Right lobe of liver (tissue), 6 donors: Measurements from ENCODE around the gene FMNL2. TPM values are rescaled to one million over a fixed set of nuclear protein-coding genes. Genes with fewer than 3 reads are reported as not detected.
"Not testable (repeated sequence)": the region's sequence is repeated elsewhere in the genome, so short reads cannot be mapped to it uniquely, and the experiment has no call there.

Experiments
- ATAC-seq, 4 donors: fragments of 200-7000 bp; cut with Tn5 transposase; one replicate each; pipeline ENCODE4 v1.9.1; 2020; ENCODE audit warnings: mild to moderate bottlenecking in 4 of 4, moderate library complexity in 4 of 4
- DNase-seq, 3 donors: peaks; one replicate each; pipeline ENCODE4 v3.0.0-alpha.2; 2020
- H3K27ac ChIP-seq, 3 donors: fragments of 200-600 bp; one replicate each; pipeline ENCODE4 v1.8.0; 2022
- H3K27me3 ChIP-seq, 2 donors: fragments of 200-600 bp; one replicate each; pipeline ENCODE4 v1.8.0; 2022
- H3K36me3 ChIP-seq, 4 donors: fragments of 200-600 bp; sonication (generic) in 1 of 4; one replicate each; pipeline versions ENCODE4 v1.5.1 to v1.8.0; 2017 to 2022; ENCODE audit warnings: control low read depth in 1 of 4
- H3K4me1 ChIP-seq, 4 donors: fragments of 200-600 bp; sonication (generic) in 1 of 4; one replicate each; pipeline versions ENCODE4 v1.5.1 to v1.8.0; 2017 to 2022; ENCODE audit warnings: control low read depth in 1 of 4
- H3K4me3 ChIP-seq, 3 donors: fragments of 200-600 bp; one replicate each; pipeline ENCODE4 v1.8.0; 2022
- H3K9me3 ChIP-seq, 4 donors: fragments of 200-600 bp; sonication (generic) in 1 of 4; one replicate each; pipeline versions ENCODE4 v1.5.1 to v1.8.0; 2017 to 2022; ENCODE audit warnings: control low read depth in 1 of 4
- CTCF ChIP-seq, 4 donors: fragments of 200-600 bp in 3 of 4; fragments of 450-650 bp in 1 of 4; IDR thresholded peaks; one replicate each; pipeline versions ENCODE4 v1.5.1 to v1.8.0; 2016 to 2022; ENCODE audit warnings: antibody characterized with exemption in 4 of 4, mild to moderate bottlenecking in 2 of 4
- POLR2A ChIP-seq: fragments of 450-650 bp; IDR thresholded peaks from one replicate; pipeline ENCODE4 v1.6.1; 2017; ENCODE audit warnings: antibody characterized with exemption, mild to moderate bottlenecking
- WGBS: methylation state at CpG from one replicate; pipeline ENCODE4 v1.1.6; 2018; ENCODE audit warnings: low coverage, low lambda C conversion rate; ENCODE audit not compliant: insufficient coverage; ENCODE audit errors: missing lambda C conversion rate; 5-methylcytosine and 5-hydroxymethylcytosine counted together
- intact Hi-C, 2 donors: fragments of 100-400 bp; cut with DNase I; formaldehyde crosslinking; loops; one replicate each; pipeline versions ENCODE4 v1.11.2 to v1.14.1; 2022
- total RNA-seq, 6 experiments: library from RNA; depleted of rRNA in 2 of 6; stranded (reverse); fragments of >200 nt in 2 of 6; fragmentation: NEBNext Ultra II Directional in 3 of 6; extraction: Animal tissue kit (Norgen Biotek cat#: 25700) in 3 of 6; gene quantifications; one replicate each; pipeline versions ENCODE4 v1.1.0 to v1.2.4, GENCODE V29; 2016 to 2023
- donor health status: DM: no; HTN: yes; CAD: no.
- donor health status: DM: no; HTN: no; CAD: no.
- donor health status: DM: no; HTN: no; CAD: no.
- donor health status: DM: no; HTN: yes; CAD: no.
- donor health status: DM: no; HTN: yes; CAD: no.

The FMNL2 gene
- total RNA-seq, 6 experiments from 2014 or later, result 3.5 to 12.1 (median 7.1) TPM

- Histone ChIP-seq H3K36me3 (no peaks in the 10 kb centered on the region), H3K27me3 (no peaks in the 10 kb centered on the region), H3K4me1 (no peaks in the 10 kb centered on the region), H3K4me3 (no peak overlapping the region), H3K27ac (no peak overlapping the region), H3K9me3 (no peaks in the 10 kb centered on the region)
- DNase-seq (no peak), ATAC-seq (no peak)
- TF ChIP-seq POLR2A (no peak), CTCF (IDR thresholded peaks at IDR 0.05) (no peak)
- WGBS, result 96% methylated on average over 1 of the region's 1 CpG
- intact Hi-C loops, result no loop called here
These were observed 52.1 kb downstream of the FMNL2 start for GRCh38 chr2:152387041-152387440.

- not testable (repeated sequence) for H3K27ac ChIP-seq, DNase-seq
These were observed 53.3 kb downstream of the FMNL2 start for GRCh38 chr2:152388269-152388668.

GRCh38 chr2:152389483-152389882 lies 54.5 kb downstream of the FMNL2 start:
- H3K27me3 ChIP-seq, result no peaks in the 10 kb centered on the region
- no peak for TF ChIP-seq POLR2A
- no peak overlapping the region for H3K4me3 ChIP-seq
- no peak overlapping the region for H3K27ac ChIP-seq
- intact Hi-C loops, result no loop called here
- no peaks in the 10 kb centered on the region for H3K36me3 ChIP-seq
- no peak for DNase-seq
- 85% methylated on average over 9 of the region's 19 CpGs for WGBS
- no peak for ATAC-seq
- no peaks in the 10 kb centered on the region for H3K4me1 ChIP-seq
- H3K9me3 ChIP-seq, result no peaks in the 10 kb centered on the region

More at GRCh38 chr2:152388269-152388668, 53.3 kb downstream of the FMNL2 start:
- H3K4me3 ChIP-seq, H3K36me3 ChIP-seq, H3K27me3 ChIP-seq, H3K9me3 ChIP-seq, intact Hi-C loops, H3K4me1 ChIP-seq: not testable (repeated sequence)
- WGBS, result 80% methylated on average over 9 of the region's 9 CpGs
- peak in 2 of 4 donors; percentile 47 to 49 for ATAC-seq

- TF ChIP-seq POLR2A, result no peak
- TF ChIP-seq CTCF (IDR thresholded peaks at IDR 0.05), result no peak
- intact Hi-C loops, result no loop called here
- 92% methylated on average over 2 of the region's 2 CpGs for WGBS
- no peaks in the 10 kb centered on the region for H3K27me3 ChIP-seq
- no peaks in the 10 kb centered on the region for H3K4me1 ChIP-seq
- no peaks in the 10 kb centered on the region for H3K36me3 ChIP-seq
- no peak overlapping the region for H3K4me3 ChIP-seq
- H3K27ac ChIP-seq, result no peak overlapping the region
- H3K9me3 ChIP-seq, result no peaks in the 10 kb centered on the region
- ATAC-seq, result no peak
- DNase-seq, result no peak
These were observed 55.9 kb downstream of the FMNL2 start for GRCh38 chr2:152390837-152391236.

GRCh38 chr2:152391318-152391717 lies 56.3 kb downstream of the FMNL2 start:
- H3K9me3 ChIP-seq, result no peaks in the 10 kb centered on the region
- no peak overlapping the region for H3K27ac ChIP-seq
- no peaks in the 10 kb centered on the region for H3K4me1 ChIP-seq
- H3K27me3 ChIP-seq, result no peaks in the 10 kb centered on the region
- H3K36me3 ChIP-seq, result no peaks in the 10 kb centered on the region
- WGBS, result 84% methylated on average over 2 of the region's 2 CpGs
- TF ChIP-seq CTCF (IDR thresholded peaks at IDR 0.05) (no peak), POLR2A (no peak)
- no peak overlapping the region for H3K4me3 ChIP-seq
- intact Hi-C loops, result no loop called here
- no peak for ATAC-seq
- no peak for DNase-seq

- TF ChIP-seq CTCF (IDR thresholded peaks at IDR 0.05) (no peak), POLR2A (no peak)
- intact Hi-C loops, result no loop called here
- H3K9me3 ChIP-seq, result no peaks in the 10 kb centered on the region
- H3K4me1 ChIP-seq, result no peaks in the 10 kb centered on the region
- H3K4me3 ChIP-seq, result no peak overlapping the region
- ATAC-seq (peak in 2 of 4 donors; percentile 42 to 56), DNase-seq (no peak)
- H3K36me3 ChIP-seq, result no peaks in the 10 kb centered on the region
- WGBS, result 26% methylated on average over 1 of the region's 1 CpG
- no peaks in the 10 kb centered on the region for H3K27me3 ChIP-seq
- no peak overlapping the region for H3K27ac ChIP-seq
These were observed 58.4 kb downstream of the FMNL2 start for GRCh38 chr2:152393377-152393776.
